Loucy (cell line): Measurements from ENCODE around the gene DDX39A.

Experiments
- CTCF ChIP-seq: fragments of 200-600 bp; sonication (generic); conservative IDR thresholded peaks from 2 replicates; pipeline ENCODE4 v1.5.1; 2014; ENCODE audit warnings: mild to moderate bottlenecking, antibody characterized with exemption, low read length
- EZH2phosphoT487 ChIP-seq: fragments of 200-600 bp; IDR thresholded peaks from 2 replicates; pipeline ENCODE4 v1.6.1; 2018; ENCODE audit warnings: antibody characterized with exemption, mild to moderate bottlenecking, moderate library complexity, borderline replicate concordance

GRCh38 chr19:14402332-14403144 is 16.6 kb downstream of the DDX39A start:
- TF ChIP-seq CTCF (no peak), EZH2phosphoT487 (no peak)
